Stimulated activated CD8-positive, alpha-beta memory T cell treated with anti-CD3 and anti-CD28 coated beads, Interleukin-7, amount 100 ng/mL, for 48 hours (primary cell): ENCODE measurements around the gene FNDC5.

Experiments used
- DNase-seq, 2 donors: peaks; one replicate each; pipeline ENCODE4 v3.0.0-alpha.2; 2020; ENCODE audit warnings: low read depth in 1 of 2; ENCODE audit errors: extremely low read depth in 1 of 2

Gene FNDC5

GRCh38 chr1:32865639-32866405 is 4.9 kb downstream of the FNDC5 start:
- no peak for DNase-seq

GRCh38 chr1:32864375-32865019 is 6.2 kb downstream of the FNDC5 start:
- no peak for DNase-seq

DNA sequence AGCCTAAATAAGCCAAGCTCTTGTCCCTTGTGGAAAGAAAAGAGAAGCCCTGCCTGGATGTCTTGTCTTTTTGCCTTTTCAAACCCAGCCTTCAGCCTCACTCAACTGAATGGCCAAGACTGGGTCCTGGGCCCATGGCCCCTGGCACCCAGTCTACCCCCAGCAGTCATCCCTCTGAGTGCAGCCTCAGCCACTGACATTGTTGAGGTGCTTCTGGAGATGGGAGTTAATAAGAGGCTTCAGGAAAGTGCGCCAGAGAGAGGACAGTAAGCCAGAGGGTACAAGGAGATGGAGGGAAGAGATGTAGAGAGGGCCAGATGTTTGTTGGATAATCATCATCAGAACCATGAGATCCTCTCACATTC is 6.8 kb downstream of the FNDC5 start:
- DNase-seq, result no peak

GRCh38 chr1:32863218-32863880 is 7.4 kb downstream of the FNDC5 start:
- no peak for DNase-seq

DNA sequence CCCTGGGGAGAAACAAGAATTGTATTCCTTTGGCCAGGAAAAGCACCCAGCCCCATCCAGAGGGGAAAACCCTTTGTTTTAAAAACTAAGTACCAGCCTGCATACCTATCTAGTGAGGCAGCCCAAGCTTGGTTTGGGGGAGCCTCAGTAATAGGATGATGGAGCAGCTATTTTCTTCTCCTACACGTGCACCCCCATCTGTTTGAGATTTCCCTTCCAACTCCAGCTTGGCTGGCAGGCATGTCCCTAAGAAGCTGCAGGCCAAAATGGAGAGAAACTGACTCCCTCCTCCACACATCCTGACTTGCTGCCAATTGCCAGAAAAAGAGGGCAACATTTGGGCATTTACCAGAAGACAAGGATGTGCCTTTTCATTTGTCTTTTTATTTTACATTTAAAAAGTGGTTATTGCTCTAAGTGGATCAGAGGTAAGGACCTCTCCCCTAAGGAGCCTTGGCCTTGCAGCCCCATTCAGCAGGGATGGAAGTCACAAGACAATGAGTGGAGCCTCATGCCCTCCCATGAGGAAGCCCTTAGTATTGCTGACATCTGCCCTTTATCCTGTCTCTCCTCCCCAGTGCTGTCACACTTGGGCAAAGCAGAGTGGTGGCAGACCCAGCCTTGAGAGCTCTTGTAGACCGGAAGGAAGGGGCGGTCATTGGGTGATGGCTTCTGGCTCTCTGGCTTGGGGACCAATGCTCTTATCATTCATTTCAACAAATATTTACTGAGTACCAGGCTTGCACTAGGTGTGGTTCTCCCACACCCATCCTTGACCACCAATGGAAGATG is 8.6 kb downstream of the FNDC5 start:
- no peak for DNase-seq

DNA sequence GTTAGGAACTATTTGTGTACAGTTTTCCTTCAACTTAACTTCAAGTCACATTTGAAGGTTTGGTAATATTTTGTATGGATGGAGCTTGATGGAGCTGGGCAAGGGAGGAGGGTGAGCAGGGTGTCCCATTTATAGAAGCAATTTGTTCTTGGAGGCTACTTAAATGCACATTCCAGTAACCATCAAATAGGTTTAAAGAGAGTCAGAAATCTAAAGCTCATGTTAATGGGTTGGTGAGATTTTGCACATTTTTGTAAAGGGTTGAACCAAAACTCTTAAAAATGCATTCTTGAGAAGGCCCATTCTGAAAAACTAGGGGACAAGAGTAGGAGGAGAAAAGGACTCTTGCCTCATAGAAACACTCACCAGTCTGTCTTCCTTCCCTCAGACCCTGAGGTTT is 10.1 kb downstream of the FNDC5 start:
- DNase-seq, result no peak

DNA sequence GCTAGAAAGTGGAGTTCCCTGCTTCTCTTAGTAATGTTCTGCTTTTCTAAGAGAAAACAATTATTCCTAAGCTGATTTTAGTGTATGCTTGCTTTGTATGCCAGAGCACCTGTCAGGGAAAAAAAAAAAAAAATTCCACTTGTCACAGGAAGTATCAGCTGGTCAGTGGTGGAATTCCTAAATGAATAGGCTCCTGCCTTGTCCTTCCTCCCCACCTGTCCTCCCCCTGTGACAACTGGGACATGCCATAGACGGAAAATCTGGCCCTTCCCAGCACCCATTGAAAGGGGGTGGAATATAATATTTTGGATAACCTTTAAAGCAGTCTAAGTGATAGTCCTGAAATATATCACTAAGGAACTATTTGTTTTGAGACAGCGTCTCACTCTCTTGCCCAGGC is 10.8 kb downstream of the FNDC5 start:
- DNase-seq, result no peak

GRCh38 chr1:32858791-32859190 is 11.9 kb downstream of the FNDC5 start:
- DNase-seq, result no peak

GRCh38 chr1:32858136-32858535 is 12.6 kb downstream of the FNDC5 start:
- DNase-seq, result no peak

GRCh38 chr1:32855861-32856617 is 14.7 kb downstream of the FNDC5 start:
- no peak for DNase-seq

- no peak for DNase-seq
These were observed 22.2 kb downstream of the FNDC5 start for GRCh38 chr1:32848354-32849063.

DNA sequence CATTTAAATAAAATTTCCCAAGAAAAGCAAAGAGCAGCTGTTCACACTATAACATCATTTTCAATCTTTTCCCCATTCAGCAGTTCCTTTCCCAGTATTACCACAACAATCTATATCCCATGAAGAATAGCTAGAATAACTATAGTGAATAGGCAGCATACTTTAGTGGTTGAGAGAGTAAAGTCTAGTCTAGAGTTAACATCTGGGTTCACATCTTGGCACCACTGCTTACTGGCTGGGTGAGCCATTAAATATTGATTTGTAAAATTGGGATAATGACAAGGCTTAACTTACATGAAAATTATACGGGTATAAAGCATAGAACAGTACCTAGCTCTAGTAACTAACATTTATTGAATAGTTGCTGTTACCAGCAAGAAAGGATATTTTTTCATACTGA is 38.8 kb downstream of the FNDC5 start:
- no peak for DNase-seq

DNA sequence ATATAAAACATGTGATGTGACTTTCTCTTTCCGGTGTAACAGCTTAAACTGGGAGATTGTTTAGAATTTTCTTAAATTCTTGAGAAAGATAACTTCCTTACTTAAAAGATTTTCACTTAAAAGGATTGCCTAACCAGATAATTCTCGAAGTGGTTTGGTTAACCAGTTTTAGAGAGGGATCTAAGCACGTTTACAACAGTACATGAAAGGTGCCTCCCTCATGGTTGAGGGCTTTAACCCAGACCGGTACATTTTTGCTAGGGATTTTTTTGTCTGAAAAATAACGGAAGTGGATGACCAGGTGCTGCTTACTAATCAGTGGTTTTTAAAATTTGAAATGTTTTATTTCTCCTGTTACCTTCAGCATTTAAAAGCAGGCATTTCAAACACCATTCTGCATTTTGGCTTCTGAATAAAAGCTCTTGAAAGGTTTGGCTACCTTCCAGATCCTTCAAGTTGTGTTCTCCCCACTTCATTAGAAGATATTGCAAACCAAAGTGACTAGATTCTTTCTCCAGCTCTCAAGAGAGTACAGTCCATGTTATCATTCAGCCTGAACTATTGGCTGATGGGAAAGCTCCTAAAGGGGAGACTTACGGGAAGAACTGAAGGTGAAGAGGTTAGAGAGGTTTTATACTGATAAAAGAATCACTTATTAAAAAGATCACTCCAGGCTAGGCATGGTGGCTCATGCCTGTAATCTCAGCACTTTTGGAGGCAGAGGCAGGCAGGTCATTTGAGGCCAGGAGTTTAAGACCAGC is 40.4 kb downstream of the FNDC5 start:
- no peak for DNase-seq

GRCh38 chr1:32828341-32828740 is 42.4 kb downstream of the FNDC5 start:
- DNase-seq, result no peak

DNA sequence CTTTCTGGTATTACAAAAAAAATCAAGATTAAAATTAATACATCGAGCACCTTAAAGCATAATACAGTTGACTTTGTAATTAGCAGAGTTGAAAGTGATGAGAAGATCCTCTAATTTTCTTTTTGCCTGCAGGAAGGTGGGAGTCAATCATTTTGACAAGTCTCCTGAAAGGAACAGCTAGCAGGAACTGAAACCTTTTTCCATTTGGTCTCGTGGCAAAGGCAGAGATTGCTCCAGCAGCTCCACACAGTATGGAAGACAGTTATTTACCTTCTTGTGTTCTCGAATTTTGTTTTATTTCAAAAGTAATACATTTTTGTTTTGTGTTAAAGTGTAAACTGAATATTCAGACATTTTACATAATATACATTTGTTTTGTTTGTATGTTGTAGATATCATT is 45.5 kb downstream of the FNDC5 start:
- no peak for DNase-seq

DNA sequence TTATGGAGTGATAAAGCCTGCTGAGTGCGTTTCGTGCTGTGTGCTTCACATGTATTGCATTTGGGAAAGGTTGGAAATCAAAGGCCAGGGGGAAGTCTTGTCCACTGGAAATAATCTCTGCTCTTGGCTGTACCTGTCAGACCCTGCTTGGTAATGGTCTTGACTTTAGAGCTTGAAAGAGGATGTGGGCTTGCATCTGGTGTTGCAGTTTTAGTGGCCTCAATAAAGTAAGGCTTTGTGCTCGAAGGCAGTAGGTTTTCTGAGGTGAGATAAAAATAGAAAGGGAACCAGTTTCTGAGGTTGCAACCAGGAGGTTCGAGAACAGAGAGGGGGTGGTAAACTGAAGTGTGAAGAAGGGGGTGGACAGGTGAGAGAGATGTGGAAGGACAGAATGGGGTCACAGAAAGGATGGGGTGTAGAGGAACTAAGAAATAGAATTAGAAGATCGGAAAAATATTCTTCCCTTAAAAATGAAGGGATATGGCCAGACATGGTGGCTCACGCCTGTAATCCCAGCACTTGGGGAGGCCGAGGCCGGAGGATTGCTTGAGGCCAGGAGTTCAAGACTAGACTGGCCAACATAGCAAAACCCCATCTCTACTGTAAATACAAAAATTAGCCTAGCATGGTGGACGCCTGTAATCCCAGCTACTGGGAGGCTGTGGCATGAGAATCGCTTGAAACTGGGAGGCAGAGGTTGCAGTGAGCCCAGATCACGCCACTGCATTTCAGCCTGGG is 51.7 kb downstream of the FNDC5 start:
- no peak for DNase-seq

DNA sequence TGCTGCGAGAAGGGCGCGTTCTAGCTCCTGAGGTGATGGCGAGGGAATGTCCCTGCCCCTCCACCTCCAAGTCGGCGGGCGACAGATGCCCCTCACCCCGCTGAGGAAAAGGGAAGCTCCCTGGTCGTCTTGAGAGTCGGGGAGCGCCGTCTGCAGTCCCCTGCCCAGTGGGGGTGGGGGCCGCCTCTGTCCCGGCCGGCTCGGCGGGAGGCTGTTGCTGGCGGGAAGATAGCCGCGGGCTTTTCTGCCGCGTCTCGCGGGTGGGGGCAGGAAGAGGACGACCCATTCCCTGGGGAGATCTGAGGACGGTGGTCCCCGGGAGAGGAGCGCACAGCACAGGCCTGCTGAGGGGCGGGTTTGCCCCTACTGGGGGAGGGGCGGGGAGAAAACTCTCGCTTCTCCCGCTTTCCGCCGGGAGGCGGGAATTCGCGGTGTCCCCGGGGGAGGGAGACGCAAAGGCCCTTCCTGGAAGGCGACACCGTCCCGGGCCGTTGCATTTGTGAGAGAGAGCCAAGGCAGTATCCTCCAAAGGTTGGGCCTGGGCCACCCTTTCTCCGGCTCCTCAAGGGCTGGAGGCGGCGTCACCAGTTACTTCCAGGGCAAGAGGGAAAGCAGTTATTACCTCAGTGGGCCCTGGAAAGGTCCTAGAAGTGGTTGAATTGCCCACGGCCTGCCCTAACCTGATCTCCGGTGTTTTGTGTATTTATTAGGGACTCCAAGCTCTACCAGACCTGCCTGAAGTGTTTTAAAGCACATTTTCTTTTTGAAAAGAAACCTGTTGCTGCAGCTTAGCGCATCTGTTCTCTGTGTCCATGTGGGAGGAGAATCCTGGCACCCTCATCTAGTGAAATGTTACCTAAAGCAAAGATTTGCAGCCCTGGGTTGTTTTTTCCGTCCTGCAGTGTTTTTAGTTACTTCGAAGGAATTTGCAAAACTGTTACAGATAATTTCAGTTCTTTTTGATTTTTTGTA is 52.6 kb downstream of the FNDC5 start:
- peak in 1 of 2 donors; percentile 11 for DNase-seq
